SU-DHL-6 (cell line): ENCODE results near the gene SNED1.

Experiments used
- H2AFZ ChIP-seq: fragments of 200-600 bp; sonication (generic); 2 replicates; pipeline ENCODE4 v1.6.1; 2014; ENCODE audit warnings: low read depth, mild to moderate bottlenecking, moderate library complexity, mixed read lengths, antibody characterized with exemption, low read length; ENCODE audit not compliant: severe bottlenecking
- H3F3A ChIP-seq: fragments of 200-600 bp; shearing (Covaris generic); 2 replicates; pipeline ENCODE4 v1.6.0; 2016; ENCODE audit warnings: antibody characterized with exemption, mild to moderate bottlenecking; ENCODE audit not compliant: insufficient read depth
- H3K27ac ChIP-seq: fragments of 200-600 bp; sonication (generic); 2 replicates; pipeline ENCODE4 v1.5.1; 2016; ENCODE audit warnings: low read depth, mild to moderate bottlenecking, low read length, moderate library complexity, mixed read lengths
- H3K27me3 ChIP-seq: fragments of 200-600 bp; sonication (generic), shearing (Covaris generic); 2 replicates; pipeline ENCODE4 v1.6.0; 2014; ENCODE audit warnings: mild to moderate bottlenecking, low read length
- H3K36me3 ChIP-seq: fragments of 200-600 bp; sonication (generic); 2 replicates; pipeline ENCODE4 v1.6.1; 2014; ENCODE audit warnings: mild to moderate bottlenecking, low read length, mixed read lengths
- H3K4me2 ChIP-seq: fragments of 300-600, 200-600 bp; shearing (Covaris generic), sonication (generic); 2 replicates; pipeline ENCODE4 v1.6.0; 2014; ENCODE audit warnings: low read length, low read depth, mild to moderate bottlenecking; ENCODE audit not compliant: poor library complexity, severe bottlenecking
- H3K4me3 ChIP-seq: fragments of 200-600 bp; sonication (generic); 2 replicates; pipeline ENCODE4 v1.5.1; 2014; ENCODE audit warnings: antibody characterized with exemption, low read length, mild to moderate bottlenecking, mixed read lengths; ENCODE audit not compliant: insufficient read depth, poor library complexity, severe bottlenecking
- H3K79me2 ChIP-seq: fragments of 200-600 bp; sonication (generic); 2 replicates; pipeline ENCODE4 v1.6.1; 2014; ENCODE audit warnings: mild to moderate bottlenecking, low read length, moderate library complexity; ENCODE audit not compliant: insufficient read depth
- H3K9ac ChIP-seq: fragments of 200-600 bp; sonication (generic); 2 replicates; pipeline ENCODE4 v1.7.0; 2014; ENCODE audit warnings: mild to moderate bottlenecking, low read length
- H3K9me2 ChIP-seq: fragments of 200-600 bp; sonication (generic); replicated peaks from 2 replicates; pipeline ENCODE4 v1.6.1; 2014; ENCODE audit warnings: low read length; ENCODE audit not compliant: insufficient read depth
- H3K9me3 ChIP-seq: fragments of 200-600 bp; sonication (generic); 2 replicates; pipeline ENCODE4 v1.6.1; 2014; ENCODE audit warnings: low read length, mixed read lengths; ENCODE audit not compliant: insufficient read depth
- H4K20me1 ChIP-seq: fragments of 200-600 bp; sonication (generic); 2 replicates; pipeline ENCODE4 v1.6.1; 2014; ENCODE audit warnings: low read depth, mild to moderate bottlenecking, antibody characterized with exemption, low read length, moderate library complexity, mixed read lengths
- EZH2phosphoT487 ChIP-seq: fragments of 200-600 bp; sonication (generic), shearing (Covaris generic); conservative IDR thresholded peaks from 2 replicates; pipeline ENCODE4 v1.6.1; 2018; ENCODE audit warnings: mild to moderate bottlenecking, antibody characterized with exemption, low read length, moderate library complexity, mixed read lengths
- TF ChIP-seq, protein P1 (sequence below): fragments of 200-600 bp; sonication (generic); IDR thresholded peaks from one replicate; pipeline ENCODE4 v1.5.1; 2017; ENCODE audit warnings: antibody characterized with exemption, mild to moderate bottlenecking, low read length, moderate library complexity; ENCODE audit not compliant: insufficient read depth, poor library complexity, severe bottlenecking

SNED1 gene

DNA sequence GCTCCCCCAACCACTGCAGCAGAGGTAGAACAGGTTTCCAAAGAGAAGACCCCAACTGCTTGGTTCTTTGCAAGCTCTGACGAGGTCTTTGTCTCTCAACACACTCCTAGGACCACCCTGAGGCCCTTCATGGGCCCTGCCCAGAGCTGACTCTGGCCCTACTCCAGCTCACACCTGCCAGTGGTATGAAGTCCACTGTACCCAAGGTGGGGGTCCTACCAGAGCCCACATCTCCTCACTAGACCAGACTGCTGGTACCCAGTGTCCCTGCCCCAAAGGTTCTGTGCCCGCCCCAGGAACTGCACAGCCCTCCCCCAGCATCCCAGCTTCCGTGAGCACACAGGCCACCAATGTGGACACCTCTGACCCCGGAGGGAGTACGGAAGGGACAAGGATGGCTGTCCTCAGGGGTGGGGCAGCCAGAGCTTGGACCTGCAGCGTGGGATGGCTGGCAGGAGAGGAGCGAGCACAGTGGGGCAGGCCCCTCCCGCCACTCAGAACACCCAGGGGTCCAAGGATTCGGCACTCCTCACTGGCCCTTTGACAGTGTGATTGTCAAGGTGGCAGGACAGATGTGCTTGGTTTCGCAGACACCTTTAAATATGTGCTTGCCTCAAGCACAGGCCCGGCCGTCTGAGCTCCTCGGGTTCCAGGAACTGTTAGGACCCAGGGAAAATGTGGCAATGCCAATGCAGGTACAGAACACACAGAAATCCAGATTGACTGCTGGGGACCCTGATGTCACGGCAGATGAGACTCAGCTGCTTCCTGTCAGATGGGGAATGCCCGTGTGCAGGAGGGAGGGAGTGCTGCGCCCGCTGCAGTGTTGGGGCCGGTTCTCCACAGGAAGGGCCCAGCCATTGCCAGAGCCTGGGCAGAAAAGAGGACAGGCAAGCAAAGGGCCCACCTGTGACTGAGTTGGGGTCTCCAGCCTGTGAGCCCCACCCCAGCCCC lies 52.5 kb downstream of the SNED1 start:
- Histone ChIP-seq H3K4me3 (no peak overlapping the region), H3K9me2 (no peaks in the 10 kb centered on the region), H3K4me2 (no peak overlapping the region), H3F3A (no peaks in the 10 kb centered on the region), H3K27ac (no peak overlapping the region), H4K20me1 (no peaks in the 10 kb centered on the region), H3K9ac (no peak overlapping the region), H3K9me3 (no peaks in the 10 kb centered on the region), H3K27me3 (no peaks in the 10 kb centered on the region), H2AFZ (no peak overlapping the region), H3K36me3 (no peaks in the 10 kb centered on the region), H3K79me2 (no peaks in the 10 kb centered on the region)
- TF ChIP-seq EZH2phosphoT487: no peak
- TF ChIP-seq, protein P1, sequence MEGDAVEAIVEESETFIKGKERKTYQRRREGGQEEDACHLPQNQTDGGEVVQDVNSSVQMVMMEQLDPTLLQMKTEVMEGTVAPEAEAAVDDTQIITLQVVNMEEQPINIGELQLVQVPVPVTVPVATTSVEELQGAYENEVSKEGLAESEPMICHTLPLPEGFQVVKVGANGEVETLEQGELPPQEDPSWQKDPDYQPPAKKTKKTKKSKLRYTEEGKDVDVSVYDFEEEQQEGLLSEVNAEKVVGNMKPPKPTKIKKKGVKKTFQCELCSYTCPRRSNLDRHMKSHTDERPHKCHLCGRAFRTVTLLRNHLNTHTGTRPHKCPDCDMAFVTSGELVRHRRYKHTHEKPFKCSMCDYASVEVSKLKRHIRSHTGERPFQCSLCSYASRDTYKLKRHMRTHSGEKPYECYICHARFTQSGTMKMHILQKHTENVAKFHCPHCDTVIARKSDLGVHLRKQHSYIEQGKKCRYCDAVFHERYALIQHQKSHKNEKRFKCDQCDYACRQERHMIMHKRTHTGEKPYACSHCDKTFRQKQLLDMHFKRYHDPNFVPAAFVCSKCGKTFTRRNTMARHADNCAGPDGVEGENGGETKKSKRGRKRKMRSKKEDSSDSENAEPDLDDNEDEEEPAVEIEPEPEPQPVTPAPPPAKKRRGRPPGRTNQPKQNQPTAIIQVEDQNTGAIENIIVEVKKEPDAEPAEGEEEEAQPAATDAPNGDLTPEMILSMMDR: no peak

GRCh38 chr2:241051578-241052487 lies 53.4 kb downstream of the SNED1 start:
- Histone ChIP-seq H3F3A (no peaks in the 10 kb centered on the region), H3K9me2 (no peaks in the 10 kb centered on the region), H2AFZ (no peak overlapping the region), H4K20me1 (no peaks in the 10 kb centered on the region), H3K4me3 (no peak overlapping the region), H3K27ac (no peak overlapping the region), H3K79me2 (no peaks in the 10 kb centered on the region), H3K4me2 (no peak overlapping the region), H3K36me3 (no peaks in the 10 kb centered on the region), H3K27me3 (no peaks in the 10 kb centered on the region), H3K9me3 (no peaks in the 10 kb centered on the region), H3K9ac (no peak overlapping the region)
- TF ChIP-seq, protein P1: no peak
- TF ChIP-seq EZH2phosphoT487: no peak

DNA sequence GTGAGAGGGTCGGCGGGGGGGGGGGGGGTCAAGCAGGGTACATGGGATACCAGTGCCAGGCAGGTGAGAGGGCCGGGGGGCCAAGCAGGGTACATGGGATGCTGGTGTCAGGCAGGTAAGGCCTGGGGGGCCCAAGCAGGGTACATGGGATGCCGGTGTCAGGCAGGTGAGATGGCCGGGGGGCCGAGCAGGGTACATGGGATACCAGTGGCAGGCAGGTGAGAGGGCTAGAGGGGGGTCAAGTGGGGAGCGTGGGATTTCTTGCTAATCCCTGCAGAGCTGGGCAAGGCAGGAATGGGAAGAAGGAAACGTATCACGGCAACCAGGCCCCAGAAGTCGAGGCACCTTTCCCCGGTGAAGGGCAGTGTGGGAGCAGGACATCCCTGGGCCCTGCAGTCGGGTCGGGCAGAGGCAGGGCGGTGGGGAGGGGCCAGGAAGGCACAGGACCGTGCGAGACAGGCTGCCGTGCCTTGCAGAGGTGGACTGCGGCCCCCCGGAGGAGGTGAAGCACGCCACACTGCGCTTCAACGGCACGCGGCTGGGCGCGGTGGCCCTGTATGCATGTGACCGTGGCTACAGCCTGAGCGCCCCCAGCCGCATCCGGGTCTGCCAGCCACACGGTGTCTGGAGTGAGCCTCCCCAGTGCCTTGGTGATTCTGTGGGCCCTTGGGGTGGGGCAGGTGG lies 54.4 kb downstream of the SNED1 start:
- H3K27me3 ChIP-seq: no peaks in the 10 kb centered on the region
- no peaks in the 10 kb centered on the region for H3K79me2 ChIP-seq
- H3K4me2 ChIP-seq: no peak overlapping the region
- no peak overlapping the region for H3K9ac ChIP-seq
- no peak overlapping the region for H3K27ac ChIP-seq
- no peaks in the 10 kb centered on the region for H3K36me3 ChIP-seq
- H3K9me2 ChIP-seq: no peaks in the 10 kb centered on the region
- H3K4me3 ChIP-seq: no peak overlapping the region
- TF ChIP-seq, protein P1: no peak
- no peak for TF ChIP-seq EZH2phosphoT487
- no peaks in the 10 kb centered on the region for H3K9me3 ChIP-seq
- no peaks in the 10 kb centered on the region for H4K20me1 ChIP-seq
- H2AFZ ChIP-seq: no peak overlapping the region
- no peaks in the 10 kb centered on the region for H3F3A ChIP-seq
